Measurements from ENCODE around the gene ADAMTS4. TPM values are rescaled to one million over a fixed set of nuclear protein-coding genes. Genes with fewer than 3 reads are reported as not detected.

Gene ADAMTS4
- 28.6 and 31.6 TPM in 2 replicates for total RNA-seq (2021)
- Bru-seq, nascent RNA, result percentile 56 among the genes with signal in this experiment
- percentile 70 among the genes with signal in this experiment for BruChase-seq, experiment 1, labeled RNA remaining after a 2-hour chase
- percentile 68 among the genes with signal in this experiment for BruChase-seq, experiment 2, labeled RNA remaining after a 6-hour chase
- long read RNA-seq, full-length matches to known transcripts, result 6 of 11 reads
- long read RNA-seq, partial matches to known transcripts, result 0 of 11 reads
- long read RNA-seq, other reads (novel, unspliced or antisense), result 5 of 11 reads

GRCh38 chr1:161198897-161199431 lies at the start of gene ADAMTS4:
Gene ADAMTS4, minus strand, starts transcription at chr1:161199054. Its CDS starts 427 bp downstream, at chr1:161198627.
- ChIA-PET POLR2A (ENCODE audit: low non-redundant PET) (interaction anchor here (0.6 kb wide), 1 partner anchor 77 kb away, joined by 5 read pairs; no protein-coding TSS in a partner anchor), CTCF (interaction anchor here (0.9 to 2.8 kb wide), 2 partner anchors 27 to 33 kb away, joined by 4 to 8 read pairs; partner anchors contain the start of genes PPOX and TOMM40L)
- no peak for TF ChIP-seq EZH2 (IDR thresholded peaks at IDR 0.05; ENCODE audit: borderline replicate concordance, low read depth, low read length, poor library complexity, severe bottlenecking)
- no peak for TF ChIP-seq CTCF (conservative IDR thresholded peaks at IDR 0.05; ENCODE audit: low read depth, low read length)
- intact Hi-C loops (cut with micrococcal nuclease; ENCODE audit: unreplicated experiment), result no loop called here
- no TSS peak for BruUV-seq (replicated peaks)
- peak within 1 kb of the TSS; percentile 87 for H3K27ac ChIP-seq (ENCODE audit: low read depth, low read length, poor library complexity, severe bottlenecking)
- H3K27me3 ChIP-seq (replicated peaks; ENCODE audit: insufficient read depth, low read depth, low read length, poor library complexity), result no peaks in the 10 kb centered on the region
- peaks cover 28% of the 10 kb centered on the region for H3K36me3 ChIP-seq (ENCODE audit: insufficient read depth, low read length, poor library complexity, severe bottlenecking)
- peaks cover 51% of the 10 kb centered on the region for H3K4me1 ChIP-seq (ENCODE audit: insufficient read depth, low read length, poor library complexity, severe bottlenecking)
- H3K4me3 ChIP-seq (ENCODE audit: low read depth, low read length, poor library complexity, severe bottlenecking), result peak within 1 kb of the TSS; percentile 57
- peak; percentile 96 for DNase-seq (ENCODE audit: low spot score)
- H3K9me3 ChIP-seq (ENCODE audit: low read depth, low read length, poor library complexity, severe bottlenecking), result no peaks in the 10 kb centered on the region

GRCh38 chr1:161244888-161245287 lies 46.0 kb upstream of the ADAMTS4 start:
- CTCF ChIA-PET, result no interaction called here

GRCh38 chr1:161242313-161242712 lies 43.5 kb upstream of the ADAMTS4 start:
- no peak overlapping the region for H3K4me3 ChIP-seq (ENCODE audit: low read depth, low read length, poor library complexity, severe bottlenecking)
- CTCF ChIA-PET, result no interaction called here
- no peaks in the 10 kb centered on the region for H3K9me3 ChIP-seq (ENCODE audit: low read depth, low read length, poor library complexity, severe bottlenecking)
- H3K27ac ChIP-seq (ENCODE audit: low read depth, low read length, poor library complexity, severe bottlenecking), result no peak overlapping the region
- no peak for DNase-seq (ENCODE audit: low spot score)
- BruUV-seq (replicated peaks), result no TSS peak
- no peaks in the 10 kb centered on the region for H3K27me3 ChIP-seq (replicated peaks; ENCODE audit: insufficient read depth, low read depth, low read length, poor library complexity)
- TF ChIP-seq EZH2 (IDR thresholded peaks at IDR 0.05; ENCODE audit: borderline replicate concordance, low read depth, low read length, poor library complexity, severe bottlenecking) (no peak), CTCF (conservative IDR thresholded peaks at IDR 0.05; ENCODE audit: low read depth, low read length) (no peak)
- H3K4me1 ChIP-seq (ENCODE audit: insufficient read depth, low read length, poor library complexity, severe bottlenecking), result no peaks in the 10 kb centered on the region
- POLR2A ChIA-PET (ENCODE audit: low non-redundant PET), result no interaction called here
- no peaks in the 10 kb centered on the region for H3K36me3 ChIP-seq (ENCODE audit: insufficient read depth, low read length, poor library complexity, severe bottlenecking)
- intact Hi-C loops (cut with micrococcal nuclease; ENCODE audit: unreplicated experiment), result no loop called here

More at GRCh38 chr1:161244888-161245287, 46.0 kb upstream of the ADAMTS4 start:
- TF ChIP-seq EZH2 (IDR thresholded peaks at IDR 0.05; ENCODE audit: borderline replicate concordance, low read depth, low read length, poor library complexity, severe bottlenecking), result no peak
- no peak for TF ChIP-seq CTCF (conservative IDR thresholded peaks at IDR 0.05; ENCODE audit: low read depth, low read length)
- intact Hi-C loops (cut with micrococcal nuclease; ENCODE audit: unreplicated experiment), result no loop called here
- Histone ChIP-seq H3K27ac (ENCODE audit: low read depth, low read length, poor library complexity, severe bottlenecking) (no peak overlapping the region), H3K9me3 (ENCODE audit: low read depth, low read length, poor library complexity, severe bottlenecking) (no peaks in the 10 kb centered on the region), H3K27me3 (replicated peaks; ENCODE audit: insufficient read depth, low read depth, low read length, poor library complexity) (no peaks in the 10 kb centered on the region), H3K4me1 (ENCODE audit: insufficient read depth, low read length, poor library complexity, severe bottlenecking) (no peaks in the 10 kb centered on the region), H3K4me3 (ENCODE audit: low read depth, low read length, poor library complexity, severe bottlenecking) (no peak overlapping the region), H3K36me3 (ENCODE audit: insufficient read depth, low read length, poor library complexity, severe bottlenecking) (no peaks in the 10 kb centered on the region)
- no TSS peak for BruUV-seq (replicated peaks)
- POLR2A ChIA-PET (ENCODE audit: low non-redundant PET), result no interaction called here
- no peak for DNase-seq (ENCODE audit: low spot score)
